ACC112 (cell line): ENCODE data around the gene SGCA.

Experiments
- H2AFZ ChIP-seq: fragments of 200-600 bp; sonication (generic); one replicate; pipeline ENCODE4 v1.6.0; 2017; ENCODE audit warnings: antibody characterized with exemption, low read length; ENCODE audit not compliant: unreplicated experiment
- H3K27ac ChIP-seq: fragments of 200-600 bp; sonication (generic); 2 replicates; pipeline ENCODE4 v1.5.1; 2014; ENCODE audit warnings: low read depth, mild to moderate bottlenecking, antibody characterized with exemption, low read length, moderate library complexity
- H3K27me3 ChIP-seq: fragments of 200-600 bp; sonication (generic); 2 replicates; pipeline ENCODE4 v1.6.1; 2014; ENCODE audit warnings: mild to moderate bottlenecking, antibody characterized with exemption, low read length, moderate library complexity, mixed read lengths; ENCODE audit not compliant: insufficient read depth
- H3K36me3 ChIP-seq: fragments of 200-600 bp; sonication (generic); 2 replicates; pipeline ENCODE4 v1.6.1; 2016; ENCODE audit warnings: mild to moderate bottlenecking, antibody characterized with exemption, low read length, moderate library complexity, mixed read lengths; ENCODE audit not compliant: insufficient read depth
- H3K4me1 ChIP-seq: fragments of 200-600 bp; sonication (generic); one replicate; pipeline ENCODE4 v1.6.1; 2016; ENCODE audit warnings: low read length, mixed read lengths; ENCODE audit not compliant: insufficient read depth, unreplicated experiment, control insufficient read depth
- H3K4me3 ChIP-seq: fragments of 200-600 bp; sonication (generic); 2 replicates; pipeline ENCODE4 v1.5.1; 2014; ENCODE audit warnings: mild to moderate bottlenecking, low read depth, low read length
- H3K79me2 ChIP-seq: fragments of 200-600 bp; sonication (generic); one replicate; pipeline ENCODE4 v1.6.0; 2016; ENCODE audit warnings: low read length; ENCODE audit not compliant: control insufficient read depth, unreplicated experiment, insufficient read depth

SGCA gene

DNA sequence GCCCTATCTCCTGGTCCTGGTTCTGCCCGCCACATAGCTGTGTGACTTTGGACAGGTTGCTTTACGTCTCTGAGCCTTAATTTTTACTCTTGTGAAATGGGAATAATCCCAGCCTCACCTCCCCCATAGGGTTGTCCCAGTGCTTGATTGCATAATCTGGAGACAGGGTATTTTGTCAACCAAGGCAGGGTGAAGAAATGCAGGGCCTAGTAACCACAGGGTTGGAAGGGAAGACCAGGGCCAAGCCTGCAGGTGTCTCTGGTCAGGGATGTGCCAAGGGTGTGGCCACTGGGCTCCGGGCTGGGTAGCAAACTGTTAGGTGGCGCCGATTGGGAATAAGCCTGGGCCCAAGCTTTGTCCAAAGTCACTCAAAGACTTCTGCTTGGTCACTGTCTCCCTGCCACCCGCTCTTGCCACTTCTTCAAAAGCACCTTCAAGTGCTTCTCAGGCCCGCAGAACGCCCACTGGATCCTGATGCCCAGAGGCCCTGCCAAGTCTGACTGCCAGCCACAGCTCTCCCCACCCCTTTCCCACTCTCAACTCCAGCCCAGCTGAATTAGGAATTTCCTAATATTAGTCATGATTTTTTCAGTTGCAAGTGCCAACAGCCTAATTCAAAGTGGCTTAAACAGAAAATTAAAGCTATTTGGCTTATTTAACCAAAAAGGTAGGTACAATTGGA is 56.2 kb downstream of the SGCA start:
- Histone ChIP-seq H3K4me3 (peak overlapping the region; percentile 20; the same call in 1 of the 2 replicates), H3K79me2 (no peaks in the 10 kb centered on the region), H2AFZ (no peak overlapping the region), H3K36me3 (no peaks in the 10 kb centered on the region), H3K4me1 (peaks cover 58% of the 10 kb centered on the region), H3K27ac (peak overlapping the region; percentile 100), H3K27me3 (no peaks in the 10 kb centered on the region)

GRCh38 chr17:50222922-50223321 is 57.1 kb downstream of the SGCA start:
- Histone ChIP-seq H3K79me2 (no peaks in the 10 kb centered on the region), H3K27me3 (no peaks in the 10 kb centered on the region), H3K4me3 (no peak overlapping the region), H3K27ac (peak overlapping the region; percentile 100), H2AFZ (no peak overlapping the region), H3K4me1 (peaks cover 49% of the 10 kb centered on the region), H3K36me3 (no peaks in the 10 kb centered on the region)
